ENCODE results near the gene ABCA4.

The ABCA4 gene

DNA sequence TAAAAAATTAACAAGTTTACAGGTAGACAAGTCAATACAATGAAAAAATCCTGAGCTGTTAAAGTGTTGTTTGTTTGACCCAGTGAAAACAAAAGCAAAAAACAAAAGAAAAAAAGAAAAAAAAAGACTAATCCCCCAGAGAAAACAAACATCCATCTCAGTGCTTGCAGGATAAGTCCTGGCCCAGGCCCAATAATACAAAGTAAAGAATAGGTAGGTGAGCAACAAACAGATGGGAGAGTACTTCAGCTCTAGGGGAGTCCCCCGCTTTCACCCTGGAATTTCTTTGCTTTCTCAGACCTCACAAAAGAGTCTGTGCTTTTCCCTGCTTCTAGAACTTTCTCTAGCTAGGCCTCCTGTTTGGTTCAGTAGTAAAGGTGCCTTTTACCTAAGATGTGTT, 70.3 kb downstream of the ABCA4 start:
- no peak for DNase-seq (ENCODE audit: low read depth)

DNA sequence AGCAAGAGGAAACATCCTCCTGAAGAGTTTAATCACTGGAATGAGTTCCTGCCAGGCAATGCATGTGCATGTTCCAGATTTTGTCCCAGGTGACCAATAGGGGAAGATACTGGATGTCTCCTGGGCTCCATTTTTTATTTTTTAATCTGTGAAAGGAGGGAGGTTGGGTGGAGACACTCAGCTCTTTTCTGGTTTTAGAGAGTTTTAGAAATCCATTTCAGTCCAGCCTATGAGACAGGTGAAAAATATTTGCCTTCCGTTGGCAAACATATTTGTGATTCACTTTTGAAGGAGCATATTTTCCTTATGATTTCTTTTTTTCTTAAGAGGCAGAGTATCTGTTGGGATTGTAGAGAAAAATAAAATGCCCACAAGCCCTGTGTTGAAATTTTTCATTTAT, 70.7 kb downstream of the ABCA4 start:
- no peak for DNase-seq (ENCODE audit: low read depth)

DNA sequence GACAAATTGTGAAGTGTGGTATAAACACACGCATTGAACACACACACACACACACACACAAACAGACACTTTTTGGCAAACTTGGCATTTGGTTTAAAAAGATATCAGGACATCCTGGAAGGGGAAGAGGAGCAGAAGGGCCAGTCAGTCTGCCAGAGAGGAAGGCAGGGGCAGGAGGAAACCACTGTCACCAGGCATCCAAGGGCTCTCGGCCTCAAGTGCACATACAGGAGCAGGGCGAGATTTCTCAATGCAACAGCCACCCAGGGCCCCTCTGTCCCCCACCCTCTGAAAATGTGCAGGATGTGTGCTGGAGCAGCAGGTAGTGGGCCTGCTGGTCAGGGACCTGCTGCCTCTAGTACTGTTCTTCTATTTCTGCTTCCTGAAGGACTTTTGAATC, 71.2 kb downstream of the ABCA4 start:
- DNase-seq (ENCODE audit: low read depth) = no peak

DNA sequence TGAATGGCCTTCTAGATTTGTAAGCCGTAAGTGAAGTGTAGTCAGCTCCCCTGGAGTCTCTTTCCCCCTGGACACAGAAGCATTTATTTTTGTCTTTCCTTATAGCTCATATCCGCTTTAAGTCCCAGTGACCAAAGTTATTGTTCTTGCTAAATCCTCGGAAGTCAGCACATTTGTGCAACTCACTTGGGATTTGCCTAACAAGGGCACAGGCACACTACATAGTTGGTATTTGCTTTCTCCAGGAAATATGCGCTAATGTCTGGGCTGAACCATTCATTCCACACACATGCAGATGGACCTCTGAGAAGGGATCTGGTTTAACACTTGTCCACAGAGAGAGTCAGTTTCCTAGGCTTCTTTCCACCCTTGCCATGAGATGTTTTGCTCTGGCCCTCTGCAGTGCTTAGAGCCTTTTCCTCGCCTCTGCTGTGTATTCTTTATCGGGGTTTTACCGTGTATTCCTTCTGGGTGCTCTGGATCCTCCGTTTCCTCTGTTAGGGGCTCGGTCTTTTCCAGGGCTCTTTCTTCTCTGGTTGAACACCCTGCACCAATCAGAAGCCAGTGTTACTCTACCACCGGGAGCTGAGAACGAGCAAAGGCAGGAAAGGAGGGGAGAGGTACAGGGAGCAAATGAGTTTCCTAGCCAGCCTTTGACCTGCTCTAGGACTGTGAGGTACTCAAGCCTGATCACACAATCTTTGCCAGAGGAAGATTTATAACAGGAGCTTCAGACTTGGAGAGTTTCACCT, 72.4 kb downstream of the ABCA4 start:
- no peak for DNase-seq (ENCODE audit: low read depth)

DNA sequence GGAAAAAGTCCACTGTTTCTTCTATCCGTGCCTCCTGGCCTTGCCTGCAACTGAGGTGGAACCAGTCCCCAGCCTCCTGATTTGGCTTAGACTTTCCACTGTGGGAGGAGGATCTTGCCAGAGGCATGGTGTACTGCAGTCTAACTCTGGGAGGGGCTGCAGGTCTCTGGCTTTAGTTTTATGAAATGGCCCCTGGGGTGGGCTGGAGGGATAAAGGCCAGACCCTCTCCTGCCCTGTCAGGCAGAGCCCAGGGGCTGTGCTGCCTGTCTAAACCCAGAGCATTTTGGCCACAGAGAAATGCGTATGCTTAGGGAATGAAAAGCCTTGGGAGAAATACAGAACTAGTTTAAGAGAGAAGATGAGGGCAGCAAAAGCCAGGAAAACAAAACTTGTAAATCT, 73.0 kb downstream of the ABCA4 start:
- no peak for DNase-seq (ENCODE audit: low read depth)

DNA sequence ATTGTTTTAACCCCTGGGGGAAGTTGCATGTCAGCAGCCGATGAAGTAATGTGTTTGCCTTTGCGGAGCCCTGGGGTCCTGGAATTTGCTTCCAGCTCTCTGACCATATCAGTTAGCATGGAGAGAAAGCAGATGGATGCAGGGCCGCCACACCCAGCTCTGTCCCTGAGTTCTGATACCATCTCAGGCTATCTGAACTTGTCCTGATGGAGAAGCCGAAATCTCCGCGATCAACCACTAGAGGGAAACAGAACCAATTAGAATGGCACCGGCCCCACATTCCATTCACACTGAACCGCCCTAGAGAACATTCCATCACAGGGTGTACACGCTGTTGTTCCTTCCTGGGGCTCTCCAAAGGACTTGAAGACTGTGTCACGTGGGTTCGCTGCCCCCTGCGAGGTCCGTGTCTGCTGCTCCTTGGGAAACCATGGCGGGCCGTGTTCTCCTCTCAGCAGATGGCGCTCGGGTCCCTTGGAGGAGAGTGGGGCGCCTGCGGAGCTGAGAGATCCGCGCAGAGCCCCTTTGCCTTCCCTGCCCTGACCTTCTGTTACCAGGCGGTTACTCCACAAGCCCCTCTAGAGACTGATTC, 75.4 kb downstream of the ABCA4 start:
- peak; percentile 96 for DNase-seq (ENCODE audit: low read depth)

DNA sequence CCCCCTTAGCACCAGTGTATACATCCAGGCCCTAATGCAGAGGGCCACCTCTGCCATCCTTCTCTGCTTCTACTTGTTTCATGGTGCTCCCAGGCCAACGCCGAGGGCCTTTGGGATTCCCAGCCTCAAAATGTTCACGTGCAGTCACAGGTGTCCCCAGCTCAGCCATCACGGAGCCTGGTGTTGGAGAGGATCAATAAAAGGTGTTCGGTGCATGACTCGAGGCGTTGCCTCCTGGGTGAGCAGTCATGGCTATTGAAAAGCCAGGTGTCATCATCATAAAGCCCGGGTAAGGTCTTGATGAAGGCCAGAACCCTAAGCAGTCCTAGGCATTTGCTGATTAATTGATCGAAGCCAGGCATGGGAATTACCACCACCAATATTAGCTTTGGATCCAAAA, 76.1 kb downstream of the ABCA4 start:
- DNase-seq (ENCODE audit: low read depth) = no peak

DNA sequence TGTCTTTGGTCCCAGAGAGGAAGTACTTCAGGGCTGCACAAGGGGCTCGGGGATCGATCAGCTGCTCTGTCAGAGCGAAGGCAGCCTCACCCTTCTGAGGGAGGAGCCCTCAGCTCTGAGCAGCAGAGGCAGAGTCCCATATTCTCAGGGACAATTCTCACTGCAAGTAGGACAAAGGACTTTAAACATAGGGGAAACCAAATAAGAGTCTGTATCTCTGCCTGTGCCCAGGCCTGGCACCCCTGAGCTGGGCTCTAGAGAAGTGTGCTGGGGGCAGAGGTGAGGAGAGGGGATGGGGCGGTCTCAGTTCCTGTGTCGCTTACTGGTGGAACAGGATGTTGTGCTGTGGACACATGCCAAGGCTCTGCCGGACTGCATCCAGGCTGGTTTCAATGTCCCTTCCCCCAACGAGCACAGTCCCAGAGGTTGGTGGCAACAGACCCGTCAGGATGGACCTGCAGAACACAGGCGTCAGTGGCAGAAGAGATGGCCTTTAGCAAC, 76.6 kb downstream of the ABCA4 start:
- DNase-seq (ENCODE audit: low read depth) = no peak

DNA sequence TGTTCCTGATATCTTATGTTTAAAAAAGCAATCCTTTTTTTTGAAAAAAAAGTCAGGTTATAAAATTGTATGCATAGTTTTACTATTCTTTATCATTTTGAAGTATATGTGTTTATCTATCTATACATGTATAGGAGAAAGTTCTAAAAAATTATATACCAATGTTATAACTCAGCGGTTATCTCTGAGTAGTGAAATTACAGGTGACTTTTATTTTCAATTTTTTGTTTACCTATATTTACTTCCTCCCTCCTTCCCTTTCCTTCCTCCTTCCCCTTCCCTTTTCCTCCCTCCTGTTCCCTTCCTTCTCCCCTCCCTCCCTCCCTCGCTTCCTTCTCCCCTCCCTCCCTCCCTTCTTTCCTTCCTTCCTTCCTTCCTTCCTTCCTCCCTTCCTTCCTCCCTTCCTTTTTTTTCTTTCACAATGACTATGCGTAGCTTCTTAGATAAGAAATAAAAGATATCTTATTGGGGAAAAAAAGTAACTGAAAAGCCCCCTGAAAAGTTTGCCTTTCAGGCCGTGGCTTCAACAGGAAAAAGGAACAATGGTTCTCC, 77.1 kb downstream of the ABCA4 start:
- DNase-seq (ENCODE audit: low read depth) = no peak

DNA sequence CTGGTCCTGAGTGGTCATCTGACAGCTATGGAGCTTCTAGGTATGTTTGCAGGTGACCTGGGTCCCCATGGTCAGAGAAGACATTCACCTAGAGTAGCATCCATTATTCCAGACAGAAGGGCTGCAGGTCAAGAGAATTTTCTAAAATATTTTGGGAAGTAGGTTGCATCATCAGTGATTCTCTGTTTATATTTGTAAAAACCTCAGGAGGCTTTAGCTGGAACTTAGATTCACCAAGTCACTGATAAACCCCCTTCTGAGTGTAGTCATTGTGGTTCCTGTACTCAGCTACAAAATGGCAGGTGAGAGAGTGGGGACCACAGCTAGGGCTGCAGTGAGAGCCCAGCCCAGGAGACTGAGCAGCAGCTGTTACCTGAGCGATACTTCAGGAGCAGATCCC, 78.6 kb downstream of the ABCA4 start:
- DNase-seq (ENCODE audit: low read depth) = no peak

DNA sequence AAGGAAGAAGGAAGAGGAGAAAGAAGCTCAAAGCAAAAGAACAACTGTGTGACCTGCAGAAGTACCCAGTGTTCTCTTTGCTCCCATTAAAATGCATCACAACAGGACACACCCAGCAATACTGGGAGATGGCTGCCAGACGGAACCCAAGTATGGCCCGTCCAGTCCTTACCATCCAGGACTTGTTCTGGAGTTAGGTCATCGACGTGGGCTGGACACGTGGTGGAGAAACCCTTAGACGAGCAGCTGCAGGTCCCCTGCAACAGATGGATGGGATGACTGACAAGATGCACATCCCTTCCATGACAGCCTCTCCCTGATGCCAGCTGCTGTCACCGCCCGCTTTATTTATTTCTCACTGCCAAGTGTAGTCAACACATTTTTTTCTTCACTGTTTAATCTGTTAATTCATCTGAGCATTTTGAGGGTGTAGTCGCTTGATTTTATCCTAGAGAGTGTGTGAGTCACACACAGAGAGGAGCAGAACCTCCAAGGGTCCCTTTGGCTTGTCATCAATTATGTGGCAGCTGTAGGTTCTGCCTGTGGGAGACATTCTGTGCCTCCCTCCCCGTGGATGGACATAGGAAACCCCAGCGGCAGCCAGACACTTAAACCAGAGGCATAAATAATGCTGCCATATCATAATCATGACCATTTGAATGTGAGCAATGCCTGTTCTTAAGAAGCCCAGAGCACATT, 80.9 kb downstream of the ABCA4 start:
- no peak for DNase-seq (ENCODE audit: low read depth)

DNA sequence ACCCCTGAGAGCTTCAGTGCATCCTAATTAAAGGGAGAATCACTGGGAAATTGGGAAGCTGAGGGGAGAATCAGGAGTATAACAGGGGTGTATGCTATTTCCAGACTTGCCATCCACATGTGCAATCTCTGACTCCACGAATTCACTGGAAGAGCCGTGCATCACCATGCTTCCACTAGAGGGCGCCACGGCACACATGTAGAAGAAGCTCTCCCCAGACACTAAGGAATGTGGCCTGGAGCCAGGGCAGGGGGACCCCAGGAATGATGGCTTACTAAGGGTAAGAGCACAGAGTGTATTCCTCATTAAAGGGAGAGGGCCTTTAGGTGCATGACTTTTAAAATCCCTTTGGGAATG, 81.5 kb downstream of the ABCA4 start:
- peak; percentile 55 for DNase-seq (ENCODE audit: low read depth)

DNA sequence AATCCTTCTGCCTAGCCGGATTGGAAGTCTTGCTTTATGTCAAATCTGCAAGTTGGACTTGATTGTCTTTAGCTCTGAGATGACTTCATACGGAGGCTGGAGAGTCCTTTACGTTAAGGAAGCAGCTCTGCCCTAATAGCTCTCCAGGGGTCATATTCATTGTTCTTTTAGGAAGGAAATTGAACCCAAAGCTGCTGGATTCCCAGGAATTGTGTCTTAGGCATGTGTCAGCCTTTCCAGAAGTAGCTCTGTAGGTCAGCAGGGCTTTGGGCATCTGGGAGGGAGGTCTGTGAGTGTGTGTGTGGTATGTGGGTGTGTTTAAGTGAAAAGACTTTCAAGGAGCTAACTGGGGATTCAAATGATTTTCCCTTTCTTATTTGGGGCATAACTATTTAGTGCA, 82.4 kb downstream of the ABCA4 start:
- no peak for DNase-seq (ENCODE audit: low read depth)

DNA sequence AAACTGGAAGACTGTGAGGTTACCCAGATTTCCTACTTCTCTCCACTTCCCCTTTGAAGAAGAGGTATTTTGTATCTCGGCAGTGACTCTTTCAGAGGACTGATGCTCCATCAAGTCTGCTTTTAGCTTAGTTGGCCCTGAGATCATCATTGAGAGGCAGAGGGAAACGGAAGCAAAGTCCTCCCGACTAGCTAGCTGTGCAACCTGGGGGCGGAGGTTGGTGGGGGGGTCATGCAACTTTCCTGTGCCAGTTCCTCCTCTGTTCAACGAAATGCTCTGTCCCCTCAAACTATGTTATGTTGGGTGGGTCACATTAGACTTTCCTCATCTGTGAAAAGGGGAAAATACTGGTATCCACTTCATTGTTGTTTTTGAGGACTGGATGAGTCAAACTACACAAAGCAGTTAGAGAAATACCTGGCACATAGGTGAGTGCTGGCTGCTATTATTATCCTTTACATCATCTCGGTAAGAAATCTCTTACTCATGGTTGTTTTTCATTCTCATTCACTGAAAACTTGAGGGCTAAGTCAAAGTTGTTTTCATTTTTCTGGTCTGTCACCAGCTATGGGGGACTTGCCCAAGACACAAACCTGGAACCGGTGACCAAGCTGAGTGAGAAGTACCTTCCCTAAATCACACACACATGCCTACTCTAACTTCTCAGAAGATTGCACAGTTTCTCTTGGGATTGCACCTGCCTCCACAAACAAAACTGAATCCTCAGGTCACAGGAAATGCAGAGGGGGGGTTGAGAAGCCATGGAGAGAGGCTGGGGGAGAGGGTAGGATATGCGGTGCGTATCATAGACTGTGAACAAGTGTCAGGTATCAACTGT, 83.3 kb downstream of the ABCA4 start:
- DNase-seq (ENCODE audit: low read depth) = no peak

DNA sequence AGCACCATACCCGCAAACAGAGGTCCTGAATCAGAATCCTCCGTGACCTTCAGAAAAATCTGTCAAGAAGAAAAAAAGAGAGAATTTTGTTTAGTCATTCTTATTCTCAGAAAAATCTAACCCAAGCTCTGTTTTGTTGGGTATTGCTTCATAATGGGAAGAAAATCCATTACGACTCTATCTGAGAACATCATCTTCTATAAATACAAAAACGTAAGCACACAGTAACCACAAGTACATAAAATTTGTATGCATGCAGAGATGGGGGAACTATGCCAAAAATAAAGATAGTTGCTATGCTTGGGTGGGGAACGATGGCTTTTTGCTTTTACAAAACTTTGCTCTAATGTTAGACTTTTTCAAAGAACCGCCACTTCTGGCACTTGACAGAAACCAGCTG, 84.2 kb downstream of the ABCA4 start:
- peak; percentile 47 for DNase-seq (ENCODE audit: low read depth)

DNA sequence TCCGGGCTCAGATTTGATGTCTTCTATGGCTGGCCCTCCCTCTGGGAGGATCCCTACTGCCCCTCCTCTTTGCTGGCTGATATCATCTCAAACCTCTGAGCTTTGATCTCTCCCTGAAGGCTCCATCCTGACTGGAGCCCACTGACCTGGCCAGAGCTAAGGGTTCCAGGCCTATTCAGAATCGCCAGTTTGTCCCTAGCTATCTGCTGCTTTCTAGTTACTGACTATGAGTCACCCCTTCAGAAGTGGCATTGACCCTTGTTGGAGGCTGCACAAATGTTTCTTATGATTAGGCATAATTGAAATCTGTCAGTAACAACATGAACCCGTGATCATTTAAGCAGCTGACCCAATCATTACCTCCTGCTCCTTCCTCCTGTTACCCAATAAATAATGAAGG, 87.1 kb downstream of the ABCA4 start:
- no peak for DNase-seq (ENCODE audit: low read depth)

DNA sequence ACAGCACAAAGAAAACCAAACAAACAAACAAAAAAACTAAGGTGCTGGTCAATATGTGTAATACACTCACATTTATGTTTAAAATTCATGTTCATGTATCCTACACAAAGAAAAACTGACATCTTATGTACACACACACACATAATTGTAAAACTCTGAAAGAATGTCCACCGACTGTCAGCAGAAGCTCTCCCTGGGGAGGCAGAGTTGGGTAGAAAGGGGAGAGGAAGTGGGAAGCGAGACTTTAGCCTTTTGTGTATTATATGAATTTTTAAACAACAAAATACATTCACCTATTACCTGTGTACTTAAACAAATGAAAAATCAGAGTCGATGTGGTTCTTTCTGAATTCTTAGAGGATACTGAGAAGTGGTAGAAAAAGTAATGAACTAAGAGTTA, 88.3 kb downstream of the ABCA4 start:
- DNase-seq (ENCODE audit: low read depth) = no peak

DNA sequence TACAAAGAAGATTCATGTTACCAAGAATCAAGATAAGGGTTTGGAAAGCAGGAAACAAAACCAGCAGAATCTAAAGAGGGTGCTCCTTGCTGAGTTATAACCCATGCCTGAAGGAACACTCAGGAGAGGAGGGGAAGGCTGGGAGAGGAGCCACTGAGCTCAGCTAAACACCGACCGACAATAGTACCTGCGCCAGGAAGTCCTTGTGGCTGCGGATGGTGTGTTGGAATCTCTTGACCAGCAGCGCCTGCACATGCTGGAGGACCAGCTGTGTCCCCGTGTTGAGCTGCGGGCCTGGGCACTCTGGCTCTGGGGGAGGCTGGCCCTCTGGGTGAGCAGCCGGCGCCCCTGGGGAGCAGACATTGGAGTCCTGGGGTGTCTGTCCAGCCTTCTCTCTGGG, 89.4 kb downstream of the ABCA4 start:
- no peak for DNase-seq (ENCODE audit: low read depth)

DNA sequence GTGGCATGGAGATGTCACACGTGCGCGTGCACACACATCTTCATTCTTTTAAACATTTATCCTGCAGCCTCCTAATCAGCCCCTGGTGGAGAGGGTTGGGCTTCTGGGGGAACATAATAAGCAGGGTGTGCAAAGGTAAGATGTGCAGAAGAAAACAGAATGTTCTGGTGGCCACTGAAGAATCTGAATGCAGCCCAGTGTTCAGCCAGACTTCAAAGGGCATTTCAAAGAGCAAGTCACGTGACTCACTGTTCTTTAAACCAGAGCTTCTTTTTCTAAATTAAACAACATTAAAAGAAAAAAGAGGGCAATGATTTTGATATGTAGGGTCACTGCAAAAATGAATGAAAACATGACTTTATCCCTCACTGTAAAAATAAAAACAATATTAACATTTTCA, 89.8 kb downstream of the ABCA4 start:
- DNase-seq (ENCODE audit: low read depth) = no peak

DNA sequence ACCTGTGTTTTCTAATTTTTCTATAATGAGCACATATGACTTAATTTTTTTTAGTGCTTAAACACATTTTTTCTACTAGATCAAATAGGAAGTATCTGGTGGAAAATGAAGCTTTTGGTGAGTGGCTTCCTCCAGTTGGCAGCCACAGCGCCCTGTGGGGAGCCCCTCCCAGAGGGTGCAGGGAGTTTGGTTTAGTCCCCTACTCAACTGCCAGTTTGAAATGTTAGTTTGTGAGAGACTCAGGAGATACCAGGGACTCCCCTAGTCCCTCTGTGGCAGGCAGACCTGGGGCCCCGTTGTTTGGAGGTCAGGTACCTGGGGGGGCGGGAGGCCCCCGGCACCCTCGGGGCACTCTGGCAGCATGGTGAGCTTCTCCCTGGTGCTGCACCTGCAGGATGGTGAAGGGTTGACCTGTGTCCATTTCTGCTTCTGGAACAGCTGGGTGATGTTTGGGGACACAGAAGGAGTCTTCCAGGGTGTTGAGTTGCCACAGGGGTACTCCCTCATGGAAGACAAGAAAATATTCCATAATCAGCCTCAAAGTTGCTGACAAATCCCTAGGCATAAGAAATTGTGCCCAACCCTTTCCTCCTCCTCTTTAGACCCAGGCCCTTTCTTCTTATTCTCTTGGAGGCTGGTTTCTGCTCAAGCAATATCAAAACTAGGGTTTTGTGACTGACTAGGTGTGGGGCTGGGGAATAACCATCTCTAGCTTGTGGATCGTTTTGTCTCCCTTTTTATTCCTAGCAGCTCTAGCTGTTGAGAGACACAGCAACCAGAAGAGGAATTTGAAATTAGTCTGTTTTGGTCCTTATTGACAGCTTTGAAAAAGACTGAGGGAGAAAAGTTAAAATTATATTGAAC, 91.6 kb downstream of the ABCA4 start:
- no peak for DNase-seq (ENCODE audit: low read depth)
